ENCODE data around the gene OR5B2. TPM values are rescaled to one million over a fixed set of nuclear protein-coding genes. Genes with fewer than 3 reads are reported as not detected.
"Not testable (repeated sequence)": the region's sequence is repeated elsewhere in the genome, so short reads cannot be mapped to it uniquely, and the experiment has no call there.

Gene OR5B2
- total RNA-seq = not detected
- long read RNA-seq = 0 reads

GRCh38 chr11:58428021-58428420 lies at the start of gene OR5B2:
Gene OR5B2 (minus strand): TSS chr11:58428121. CDS start chr11:58423261, 4,860 bp downstream.
- DNase-seq (no peak), ATAC-seq (no peak)
- intact Hi-C loops (cut with DNase I) = no loop called here

- no peak for DNase-seq
- intact Hi-C loops (cut with DNase I) = no loop called here
- ATAC-seq = no peak
Observed at GRCh38 chr11:58471892-58472291, 44.0 kb upstream of the OR5B2 start.

- no peak for DNase-seq
- intact Hi-C loops (cut with DNase I) = no loop called here
- no peak for ATAC-seq
Observed at GRCh38 chr11:58466293-58466692, 38.4 kb upstream of the OR5B2 start.

- ATAC-seq (no peak), DNase-seq (no peak)
- intact Hi-C loops (cut with DNase I) = no loop called here
Observed at GRCh38 chr11:58465690-58466089, 37.8 kb upstream of the OR5B2 start.

- intact Hi-C loops (cut with DNase I) = no loop called here
- no peak for DNase-seq
- no peak for ATAC-seq
Observed at GRCh38 chr11:58451585-58451984, 23.7 kb upstream of the OR5B2 start.

- ATAC-seq (no peak), DNase-seq (no peak)
- intact Hi-C loops (cut with DNase I) = no loop called here
Observed at GRCh38 chr11:58446294-58446693, 18.4 kb upstream of the OR5B2 start.

GRCh38 chr11:58444300-58444699 lies 16.4 kb upstream of the OR5B2 start:
- intact Hi-C loops (cut with DNase I) = no loop called here
- ATAC-seq = no peak

GRCh38 chr11:58442136-58442535 lies 14.2 kb upstream of the OR5B2 start, which contains the start of gene OR5B12:
Gene OR5B12 (minus strand): TSS chr11:58442236. CDS start chr11:58440151, 2,085 bp downstream.
- no peak for DNase-seq
- intact Hi-C loops (cut with DNase I) = no loop called here
- no peak for ATAC-seq

More at GRCh38 chr11:58444300-58444699, 16.4 kb upstream of the OR5B2 start:
- DNase-seq = no peak

GRCh38 chr11:58438486-58438885 lies 10.6 kb upstream of the OR5B2 start:
- DNase-seq (no peak), ATAC-seq (no peak)
- intact Hi-C loops (cut with DNase I) = no loop called here

- ATAC-seq (no peak), DNase-seq (no peak)
- intact Hi-C loops (cut with DNase I) = no loop called here
Observed at GRCh38 chr11:58434217-58434616, 6.3 kb upstream of the OR5B2 start.

GRCh38 chr11:58433638-58434203 lies 5.8 kb upstream of the OR5B2 start:
- intact Hi-C loops (cut with DNase I) = no loop called here
- DNase-seq (no peak), ATAC-seq (no peak)

GRCh38 chr11:58429273-58429672 lies 1.4 kb upstream of the OR5B2 start:
- intact Hi-C loops (cut with DNase I) = no loop called here
- DNase-seq (no peak), ATAC-seq (no peak)

- ATAC-seq (no peak), DNase-seq (no peak)
- intact Hi-C loops (cut with DNase I) = no loop called here
Observed at GRCh38 chr11:58406774-58407173, 21.1 kb downstream of the OR5B2 start, which contains the start of gene OR5B3. Gene OR5B3 (minus strand): TSS chr11:58406874. CDS start chr11:58403409, 3,465 bp downstream.

GRCh38 chr11:58399622-58400021 lies 28.3 kb downstream of the OR5B2 start:
- DNase-seq; intact Hi-C loops (cut with DNase I); ATAC-seq: not testable (repeated sequence)

- no peak for DNase-seq
- intact Hi-C loops (cut with DNase I) = no loop called here
- ATAC-seq = no peak
Observed at GRCh38 chr11:58395581-58395980, 32.3 kb downstream of the OR5B2 start.

- no peak for ATAC-seq
- DNase-seq = no peak
- intact Hi-C loops (cut with DNase I) = no loop called here
Observed at GRCh38 chr11:58394195-58394594, 33.7 kb downstream of the OR5B2 start.

- no peak for DNase-seq
- ATAC-seq = no peak
- intact Hi-C loops (cut with DNase I) = no loop called here
Observed at GRCh38 chr11:58392746-58393145, 35.2 kb downstream of the OR5B2 start.

- intact Hi-C loops (cut with DNase I) = no loop called here
- no peak for ATAC-seq
Observed at GRCh38 chr11:58391879-58392278, 36.0 kb downstream of the OR5B2 start.

GRCh38 chr11:58390551-58391063 lies 37.3 kb downstream of the OR5B2 start:
- ATAC-seq = no peak
- intact Hi-C loops (cut with DNase I) = no loop called here
- peak; percentile 15 for DNase-seq

More at GRCh38 chr11:58391879-58392278, 36.0 kb downstream of the OR5B2 start:
- DNase-seq = no peak

Data from left cardiac atrium (tissue), 4 donors.